ENCODE measurements around the gene PTK7.
"Not testable (repeated sequence)": the region's sequence is repeated elsewhere in the genome, so short reads cannot be mapped to it uniquely, and the experiment has no call there.

PTK7 gene

DNA sequence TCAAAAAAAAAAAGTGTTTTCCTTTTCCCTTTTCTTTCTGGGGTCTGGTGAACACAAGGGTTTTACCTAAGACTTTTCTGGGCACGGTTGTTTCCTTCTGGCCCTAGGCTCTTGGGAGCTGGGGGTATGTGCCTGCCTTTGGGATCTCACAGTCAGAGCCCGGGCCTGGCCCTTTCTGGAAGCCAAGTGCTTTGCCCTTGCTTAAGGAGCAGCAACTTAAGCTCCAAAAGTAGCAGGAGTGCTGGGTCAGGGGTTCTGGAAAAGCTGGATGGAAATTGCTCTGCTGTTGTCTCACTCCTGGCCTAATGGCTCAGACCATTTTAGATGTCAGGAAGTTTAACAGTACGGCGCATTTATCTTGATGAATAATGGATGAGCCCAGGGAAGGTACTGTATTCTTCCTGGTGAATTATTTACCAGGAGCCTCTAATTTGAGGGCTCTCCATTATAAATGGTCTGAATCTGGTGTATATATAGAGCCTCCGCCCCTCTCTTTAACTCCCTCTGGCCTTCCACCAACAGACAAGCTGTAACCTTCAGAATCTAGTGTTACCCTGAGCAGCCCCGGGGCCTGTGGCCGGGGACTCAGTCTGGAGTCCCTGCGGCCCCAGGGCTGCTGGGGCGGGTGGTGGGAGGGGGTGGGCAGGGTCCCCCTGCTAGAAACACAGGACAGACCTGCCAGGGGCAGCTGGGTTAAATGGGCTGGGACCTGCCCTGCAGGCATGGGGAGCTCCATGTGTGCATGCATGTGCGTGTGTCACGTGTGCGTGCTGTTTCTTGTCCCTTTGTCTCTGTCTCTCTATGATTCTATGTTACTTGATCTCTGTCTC is 37.5 kb downstream of the PTK7 start:
- no peaks in the 10 kb centered on the region for H3K9me3 Mint-ChIP-seq
- H3K4me3 Mint-ChIP-seq = no peak overlapping the region
- H3K4me1 Mint-ChIP-seq (ENCODE audit: low read depth) = no peaks in the 10 kb centered on the region
- no peak overlapping the region for H3K27ac Mint-ChIP-seq
- H3K27me3 Mint-ChIP-seq = no peaks in the 10 kb centered on the region
- no peaks in the 10 kb centered on the region for H3K36me3 Mint-ChIP-seq (ENCODE audit: low read depth)

GRCh38 chr6:43115365-43115764 is 39.3 kb downstream of the PTK7 start:
- no peaks in the 10 kb centered on the region for H3K4me1 Mint-ChIP-seq (ENCODE audit: low read depth)

GRCh38 chr6:43117466-43117865 is 41.4 kb downstream of the PTK7 start:
- not testable (repeated sequence) for H3K27ac Mint-ChIP-seq; H3K36me3 Mint-ChIP-seq (ENCODE audit: low read depth); H3K27me3 Mint-ChIP-seq; H3K4me1 Mint-ChIP-seq (ENCODE audit: low read depth); H3K9me3 Mint-ChIP-seq; H3K4me3 Mint-ChIP-seq

More at GRCh38 chr6:43115365-43115764, 39.3 kb downstream of the PTK7 start:
- Mint-ChIP-seq H3K27ac (no peak overlapping the region), H3K36me3 (ENCODE audit: low read depth) (no peaks in the 10 kb centered on the region), H3K9me3 (no peaks in the 10 kb centered on the region), H3K27me3 (no peaks in the 10 kb centered on the region), H3K4me3 (no peak overlapping the region)

- Mint-ChIP-seq H3K9me3 (no peaks in the 10 kb centered on the region), H3K4me1 (ENCODE audit: low read depth) (no peaks in the 10 kb centered on the region), H3K36me3 (ENCODE audit: low read depth) (no peaks in the 10 kb centered on the region), H3K27ac (no peak overlapping the region), H3K4me3 (no peak overlapping the region), H3K27me3 (no peaks in the 10 kb centered on the region)
Measured at GRCh38 chr6:43119482-43119881, 43.4 kb downstream of the PTK7 start.

DNA sequence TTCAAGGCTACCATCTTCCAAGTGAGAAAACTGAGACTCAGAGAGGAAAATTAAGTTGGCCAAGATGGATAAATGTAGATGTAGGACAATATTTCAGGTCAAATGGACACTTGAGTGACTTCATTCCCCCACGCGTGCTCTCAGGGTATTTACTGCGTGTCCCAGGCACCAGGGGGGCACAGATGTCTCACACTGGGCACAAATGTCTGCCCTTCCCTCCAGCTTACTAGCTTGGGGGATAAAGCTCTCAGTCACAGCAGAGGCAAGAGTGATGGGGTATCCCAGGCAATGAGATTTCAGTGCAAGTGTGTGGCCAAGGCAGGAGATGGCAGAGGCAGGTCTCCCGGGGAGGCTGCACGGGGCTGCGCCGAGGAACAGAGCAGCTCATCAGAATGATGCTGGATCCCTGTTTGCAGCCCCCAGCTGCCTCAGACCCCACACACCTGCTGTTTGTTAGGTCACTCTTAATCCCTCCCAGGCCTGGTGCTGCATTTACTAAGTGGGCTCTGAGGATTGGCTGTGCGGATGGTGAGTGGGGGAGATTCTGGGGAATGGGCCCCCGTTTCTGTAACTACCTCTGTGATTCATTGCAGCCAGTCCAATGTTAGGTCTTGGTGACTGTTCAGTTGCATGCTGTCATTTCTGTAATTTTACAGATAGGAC is 44.1 kb downstream of the PTK7 start:
- no peaks in the 10 kb centered on the region for H3K9me3 Mint-ChIP-seq
- no peak overlapping the region for H3K27ac Mint-ChIP-seq
- no peaks in the 10 kb centered on the region for H3K4me1 Mint-ChIP-seq (ENCODE audit: low read depth)
- H3K4me3 Mint-ChIP-seq = no peak overlapping the region
- no peaks in the 10 kb centered on the region for H3K36me3 Mint-ChIP-seq (ENCODE audit: low read depth)
- H3K27me3 Mint-ChIP-seq = no peaks in the 10 kb centered on the region

DNA sequence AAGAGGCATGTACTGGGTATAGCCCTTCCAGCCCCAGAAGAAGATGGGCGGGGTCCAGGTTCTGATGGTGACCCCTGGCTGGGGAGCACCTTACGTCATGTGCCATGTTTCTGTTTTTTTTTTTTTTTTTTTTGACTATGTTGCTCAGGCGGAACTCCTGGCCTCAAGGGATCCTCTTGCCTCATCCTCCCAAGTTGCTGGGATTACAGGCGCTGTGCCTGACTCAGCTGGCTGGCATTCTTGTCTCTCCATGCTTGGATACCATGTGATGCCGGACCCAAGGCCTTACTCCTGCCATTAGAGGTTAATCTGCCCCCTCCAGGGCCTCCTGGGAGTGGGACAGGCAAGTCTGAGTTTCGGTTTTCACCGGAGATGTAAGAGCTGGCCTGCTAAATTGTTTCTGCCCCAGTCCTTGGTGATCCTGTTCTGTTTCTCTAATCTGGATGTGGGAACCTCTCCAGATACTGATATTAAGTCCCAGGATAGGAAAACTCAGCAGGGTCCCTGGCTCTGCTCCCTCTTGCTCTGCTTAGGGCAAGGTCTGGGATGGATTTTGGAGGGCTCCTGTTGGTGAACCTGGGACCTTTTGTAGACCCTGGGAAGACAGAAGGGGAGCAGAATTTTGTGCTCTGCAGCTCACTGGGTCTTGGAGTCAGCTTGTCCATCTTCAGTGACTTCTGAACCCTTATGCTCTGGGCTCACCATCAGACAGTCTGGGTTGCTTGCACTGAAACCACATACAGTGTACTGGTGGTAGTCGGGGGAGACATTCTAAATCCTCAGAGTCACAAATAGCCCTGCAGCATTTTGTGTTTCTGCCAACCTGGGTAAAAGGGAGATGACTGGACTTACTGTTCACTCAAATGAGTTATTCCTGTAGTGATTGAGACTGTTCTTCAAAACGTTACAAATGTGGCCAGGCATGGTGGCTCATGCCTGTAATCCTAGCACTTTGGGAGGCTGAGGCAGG is 45.1 kb downstream of the PTK7 start:
- Mint-ChIP-seq H3K9me3 (no peaks in the 10 kb centered on the region), H3K27me3 (no peaks in the 10 kb centered on the region), H3K4me3 (no peak overlapping the region), H3K36me3 (ENCODE audit: low read depth) (no peaks in the 10 kb centered on the region), H3K4me1 (ENCODE audit: low read depth) (no peaks in the 10 kb centered on the region), H3K27ac (no peak overlapping the region)

- Mint-ChIP-seq H3K9me3 (no peaks in the 10 kb centered on the region), H3K36me3 (ENCODE audit: low read depth) (no peaks in the 10 kb centered on the region), H3K4me1 (ENCODE audit: low read depth) (no peaks in the 10 kb centered on the region), H3K4me3 (no peak overlapping the region), H3K27me3 (no peaks in the 10 kb centered on the region), H3K27ac (no peak overlapping the region)
Measured at GRCh38 chr6:43122146-43122545, 46.0 kb downstream of the PTK7 start.

DNA sequence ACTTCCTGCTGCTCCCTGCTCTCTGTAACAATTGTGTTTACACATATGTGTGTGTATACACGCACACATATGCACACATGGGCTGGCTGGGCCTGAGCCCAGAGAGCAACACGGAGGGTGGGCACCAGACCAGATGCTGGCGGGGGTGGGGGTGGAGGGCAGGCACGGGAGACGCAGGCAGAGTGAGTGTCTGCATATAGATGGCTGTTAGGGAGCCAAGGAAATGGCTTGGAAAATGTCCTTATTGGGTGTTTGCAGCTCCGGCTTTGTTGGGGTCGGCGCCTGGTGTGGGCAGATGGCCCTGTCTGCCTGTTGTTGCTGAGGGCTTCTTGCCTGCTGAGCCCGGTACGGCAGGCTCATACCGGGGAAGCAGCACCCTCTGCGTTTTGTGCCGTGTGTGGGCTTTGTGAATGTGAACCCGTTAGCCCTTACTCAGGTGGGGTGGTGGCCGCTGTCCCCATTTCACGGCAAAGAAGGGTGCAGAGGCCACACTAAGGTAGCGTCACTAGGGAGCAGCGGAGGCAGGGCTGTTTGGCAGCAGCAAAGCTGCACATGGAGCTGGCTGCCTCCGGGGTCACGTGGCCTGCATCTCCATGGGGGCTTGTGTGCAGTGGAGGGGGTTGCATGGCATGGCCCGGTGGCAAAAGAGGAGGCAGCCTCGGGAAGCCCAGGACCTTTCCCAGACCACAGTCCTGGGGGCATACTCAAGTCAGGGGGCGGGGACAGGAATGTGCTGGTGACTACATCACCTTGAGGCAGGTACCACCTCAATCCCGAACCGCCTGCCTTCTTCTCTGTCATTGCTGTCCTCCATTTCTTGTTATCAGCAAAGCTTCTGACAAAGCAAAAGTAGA is 47.6 kb downstream of the PTK7 start:
- Mint-ChIP-seq H3K4me3 (no peak overlapping the region), H3K4me1 (ENCODE audit: low read depth) (no peaks in the 10 kb centered on the region), H3K27me3 (no peaks in the 10 kb centered on the region), H3K9me3 (no peaks in the 10 kb centered on the region), H3K36me3 (ENCODE audit: low read depth) (no peaks in the 10 kb centered on the region), H3K27ac (no peak overlapping the region)

DNA sequence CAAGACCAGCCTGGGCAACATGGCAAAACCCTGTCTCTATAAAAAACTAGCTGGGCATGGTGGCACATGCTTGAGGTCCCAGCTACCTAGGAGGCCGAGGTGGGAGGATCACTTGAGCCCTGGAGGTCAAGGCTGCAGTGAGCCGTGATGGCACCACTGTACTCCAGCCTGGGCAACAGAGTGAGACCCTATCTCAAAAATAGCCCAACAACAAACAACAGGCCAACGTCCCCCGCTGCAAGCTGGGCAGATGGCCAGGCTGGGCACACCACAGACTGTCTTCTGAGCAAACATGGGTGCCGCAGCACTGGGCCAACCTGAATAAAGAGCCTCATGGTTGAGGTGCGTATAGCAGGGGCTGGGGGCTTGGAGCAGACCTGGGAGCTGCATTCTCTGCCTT is 48.4 kb downstream of the PTK7 start:
- Mint-ChIP-seq H3K4me3 (no peak overlapping the region), H3K27ac (no peak overlapping the region), H3K9me3 (no peaks in the 10 kb centered on the region), H3K4me1 (ENCODE audit: low read depth) (no peaks in the 10 kb centered on the region), H3K27me3 (no peaks in the 10 kb centered on the region), H3K36me3 (ENCODE audit: low read depth) (no peaks in the 10 kb centered on the region)

- no peak overlapping the region for H3K4me3 Mint-ChIP-seq
- no peak overlapping the region for H3K27ac Mint-ChIP-seq
- H3K9me3 Mint-ChIP-seq = no peaks in the 10 kb centered on the region
- no peaks in the 10 kb centered on the region for H3K27me3 Mint-ChIP-seq
- no peaks in the 10 kb centered on the region for H3K36me3 Mint-ChIP-seq (ENCODE audit: low read depth)
- no peaks in the 10 kb centered on the region for H3K4me1 Mint-ChIP-seq (ENCODE audit: low read depth)
Measured at GRCh38 chr6:43125119-43125518, 49.0 kb downstream of the PTK7 start.

DNA sequence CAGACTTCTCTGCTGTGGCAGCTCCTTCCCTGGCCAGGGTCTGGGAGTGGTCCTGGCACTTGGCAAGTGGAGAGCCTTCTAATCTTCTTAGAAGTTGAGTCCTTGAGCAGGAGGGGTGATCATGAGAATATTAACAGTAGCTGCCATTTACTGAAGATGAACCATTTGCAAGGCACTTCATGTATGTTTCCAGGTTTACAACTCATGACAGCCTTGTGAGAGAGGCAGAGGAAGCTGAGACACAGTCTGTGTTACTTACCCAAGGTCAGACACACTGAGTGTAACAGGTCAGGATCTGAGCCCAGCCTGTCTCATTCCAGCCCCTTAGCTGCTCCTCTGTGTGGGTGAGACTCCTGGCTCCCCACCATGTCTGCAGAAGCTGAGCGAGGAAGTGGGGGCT is 49.4 kb downstream of the PTK7 start:
- no peaks in the 10 kb centered on the region for H3K9me3 Mint-ChIP-seq
- no peak overlapping the region for H3K4me3 Mint-ChIP-seq
- H3K27ac Mint-ChIP-seq = no peak overlapping the region
- no peaks in the 10 kb centered on the region for H3K36me3 Mint-ChIP-seq (ENCODE audit: low read depth)
- H3K27me3 Mint-ChIP-seq = no peaks in the 10 kb centered on the region
- no peaks in the 10 kb centered on the region for H3K4me1 Mint-ChIP-seq (ENCODE audit: low read depth)

GRCh38 chr6:43127180-43127579 is 51.1 kb downstream of the PTK7 start:
- Mint-ChIP-seq H3K27me3 (no peaks in the 10 kb centered on the region), H3K27ac (no peak overlapping the region)

DNA sequence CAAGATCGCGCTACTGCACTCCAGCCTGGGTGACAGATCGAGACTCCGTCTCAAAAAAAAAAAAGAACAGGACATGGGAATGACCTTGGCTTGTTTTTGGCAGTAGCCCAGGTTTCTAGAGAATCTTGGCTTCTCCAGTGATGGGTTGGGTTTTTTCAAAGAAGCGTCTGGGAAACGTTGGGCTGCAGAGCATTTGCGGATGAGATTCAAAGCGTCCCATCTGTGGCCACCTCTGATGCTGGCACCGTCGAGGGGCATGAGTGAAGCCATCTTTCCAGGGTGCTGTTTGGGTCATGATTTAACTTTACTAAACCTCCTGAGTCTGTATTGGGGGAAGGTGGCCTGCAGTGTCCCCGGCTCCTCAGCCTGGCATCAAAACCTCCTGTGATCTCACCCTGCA is 51.8 kb downstream of the PTK7 start:
- H3K4me3 Mint-ChIP-seq = no peak overlapping the region
- H3K36me3 Mint-ChIP-seq (ENCODE audit: low read depth) = no peaks in the 10 kb centered on the region
- no peak overlapping the region for H3K27ac Mint-ChIP-seq
- no peaks in the 10 kb centered on the region for H3K4me1 Mint-ChIP-seq (ENCODE audit: low read depth)
- no peaks in the 10 kb centered on the region for H3K9me3 Mint-ChIP-seq
- no peaks in the 10 kb centered on the region for H3K27me3 Mint-ChIP-seq

More at GRCh38 chr6:43127180-43127579, 51.1 kb downstream of the PTK7 start:
- Mint-ChIP-seq H3K9me3 (no peaks in the 10 kb centered on the region), H3K36me3 (ENCODE audit: low read depth) (no peaks in the 10 kb centered on the region), H3K4me1 (ENCODE audit: low read depth) (no peaks in the 10 kb centered on the region), H3K4me3 (no peak overlapping the region)

- H3K9me3 Mint-ChIP-seq = no peaks in the 10 kb centered on the region
- H3K27me3 Mint-ChIP-seq = no peaks in the 10 kb centered on the region
- H3K27ac Mint-ChIP-seq = no peak overlapping the region
- no peak overlapping the region for H3K4me3 Mint-ChIP-seq
- H3K4me1 Mint-ChIP-seq (ENCODE audit: low read depth) = no peaks in the 10 kb centered on the region
- H3K36me3 Mint-ChIP-seq (ENCODE audit: low read depth) = no peaks in the 10 kb centered on the region
Measured at GRCh38 chr6:43128926-43129325, 52.8 kb downstream of the PTK7 start.

All from stimulated activated naive CD8-positive, alpha-beta T cell treated with anti-CD3 and anti-CD28 coated beads, Interleukin-15, Interleukin-2, amounts not matched to agents 100 ng/mL and 50 ng/mL, for 24 hours (primary cell).